GM12864 (cell line): ENCODE measurements around the gene ZNF691.
"Not testable (repeated sequence)": the region's sequence is repeated elsewhere in the genome, so short reads cannot be mapped to it uniquely, and the experiment has no call there.

Experiments
- DNase-seq: peaks from one replicate; pipeline ENCODE4 v3.0.0-alpha.2; 2011; ENCODE audit warnings: low read depth
- H3K4me3 ChIP-seq: 2 replicates; pipeline ENCODE4 v1.5.1; 2011; ENCODE audit warnings: mild to moderate bottlenecking, low read depth, low read length, control low read depth
- CTCF ChIP-seq: IDR thresholded peaks from 2 replicates; pipeline ENCODE4 v1.5.1; 2011; ENCODE audit warnings: low read depth, mild to moderate bottlenecking, moderate library complexity, low read length, control low read depth, inconsistent platforms; ENCODE audit errors: missing control alignments

ZNF691 gene

DNA sequence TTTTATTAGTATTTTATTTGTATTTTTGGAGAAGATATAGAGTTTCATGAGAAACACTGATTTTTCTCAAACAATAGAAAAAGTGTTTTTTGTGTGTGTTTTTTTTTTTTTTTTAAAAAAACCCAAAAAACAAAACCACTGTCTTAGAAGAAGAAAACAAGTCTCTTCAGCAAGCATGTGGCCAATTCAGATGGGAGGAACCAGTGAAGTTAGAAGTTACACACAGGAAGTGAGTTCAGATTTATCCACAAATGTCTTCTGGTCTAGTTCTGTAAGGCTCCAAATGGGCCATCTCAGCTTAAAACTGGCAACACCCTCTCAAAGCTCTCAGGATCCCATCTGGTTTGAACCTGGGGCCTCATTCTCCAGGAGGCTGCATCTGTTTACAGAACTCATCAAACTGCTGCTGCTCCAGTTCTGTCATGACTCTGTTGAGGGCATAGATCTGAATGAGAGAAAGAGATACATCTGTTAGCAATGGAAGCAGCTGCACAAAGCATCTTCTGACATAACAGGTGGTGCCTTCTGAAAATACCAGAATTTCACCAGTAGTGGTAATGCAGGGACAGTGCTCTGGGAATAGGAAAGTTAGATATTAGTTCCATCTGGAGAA is 39.3 kb upstream of the ZNF691 start:
- H3K4me3 ChIP-seq = no peak overlapping the region
- no peak for TF ChIP-seq CTCF
- DNase-seq = no peak

DNA sequence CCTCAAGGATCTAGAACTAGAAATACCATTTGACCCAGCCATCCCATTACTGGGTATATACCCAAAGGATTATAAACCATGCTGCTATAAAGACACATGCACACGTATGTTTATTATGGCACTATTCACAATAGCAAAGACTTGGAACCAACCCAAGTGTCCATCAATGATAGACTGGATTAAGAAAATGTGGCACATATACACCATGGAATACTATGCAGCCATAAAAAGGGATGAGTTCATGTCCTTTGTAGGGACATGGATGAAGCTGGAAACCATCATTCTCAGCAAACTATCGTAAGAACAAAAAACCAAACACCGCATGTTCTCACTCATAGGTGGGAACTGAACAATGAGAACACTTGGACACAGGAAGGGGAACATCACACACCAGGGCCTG is 31.6 kb upstream of the ZNF691 start:
- DNase-seq, H3K4me3 ChIP-seq: not testable (repeated sequence)

DNA sequence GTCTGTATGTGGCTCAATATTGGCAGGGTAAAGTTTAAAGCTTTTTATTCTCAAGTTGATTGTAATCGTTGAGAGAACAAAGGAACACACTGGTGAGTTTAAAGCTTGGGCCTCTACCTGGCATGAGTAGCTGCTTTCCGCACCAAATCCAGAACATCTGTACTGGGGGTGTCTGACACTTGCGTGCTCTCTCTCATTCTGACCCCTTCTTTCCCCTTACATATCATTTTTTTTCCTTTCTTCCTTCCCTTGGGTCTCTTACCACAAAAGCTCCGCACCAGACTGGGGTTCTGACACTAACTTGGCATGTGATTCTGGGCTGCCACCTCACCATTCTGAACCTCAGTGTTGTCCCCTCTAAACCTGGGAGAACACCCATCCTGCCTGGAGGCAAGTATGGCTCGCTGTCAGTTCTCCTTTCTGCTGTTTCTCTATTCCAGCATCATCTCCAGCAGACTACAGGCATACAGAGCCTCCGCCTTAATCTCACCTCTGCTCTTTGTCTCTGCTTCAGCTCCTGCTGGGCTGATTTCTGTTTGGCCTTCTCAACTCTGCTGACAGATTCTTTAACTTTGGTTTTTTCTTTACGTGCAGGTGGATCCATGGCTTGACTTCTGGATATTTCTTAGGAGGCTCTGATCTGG is 30.4 kb upstream of the ZNF691 start:
- H3K4me3 ChIP-seq = peak overlapping the region; percentile 58
- DNase-seq = no peak
- TF ChIP-seq CTCF = no peak

- peak; percentile 27 for DNase-seq
- peak within 1 kb of the TSS; percentile 58 for H3K4me3 ChIP-seq
- no peak for TF ChIP-seq CTCF
Measured at GRCh38 chr1:42816585-42817439, 29.6 kb upstream of the ZNF691 start, which contains the start of the genes ERMAP and SVBP. Gene ERMAP (plus strand): TSS chr1:42817122. CDS start chr1:42830449, 13,327 bp downstream. Gene SVBP (minus strand): TSS chr1:42817397. CDS start chr1:42816544, 853 bp downstream.

DNA sequence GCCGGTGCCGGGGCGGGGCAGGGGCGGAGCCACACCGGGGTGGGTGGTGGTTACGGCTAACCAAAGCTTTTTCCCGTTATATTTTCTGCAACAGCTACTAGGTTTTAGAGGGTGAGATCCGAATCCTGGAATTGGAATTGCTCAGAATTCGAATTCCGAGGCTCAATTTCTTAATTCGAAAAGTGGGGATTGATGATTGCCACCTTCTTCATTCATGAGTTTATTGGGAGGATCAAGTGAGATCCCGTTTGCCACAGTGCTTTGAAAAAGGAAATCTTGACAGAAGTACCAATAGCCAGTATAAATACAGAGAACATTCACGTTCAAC is 29.0 kb upstream of the ZNF691 start:
- peak overlapping the region; percentile 55 for H3K4me3 ChIP-seq
- DNase-seq = no peak
- no peak for TF ChIP-seq CTCF

DNA sequence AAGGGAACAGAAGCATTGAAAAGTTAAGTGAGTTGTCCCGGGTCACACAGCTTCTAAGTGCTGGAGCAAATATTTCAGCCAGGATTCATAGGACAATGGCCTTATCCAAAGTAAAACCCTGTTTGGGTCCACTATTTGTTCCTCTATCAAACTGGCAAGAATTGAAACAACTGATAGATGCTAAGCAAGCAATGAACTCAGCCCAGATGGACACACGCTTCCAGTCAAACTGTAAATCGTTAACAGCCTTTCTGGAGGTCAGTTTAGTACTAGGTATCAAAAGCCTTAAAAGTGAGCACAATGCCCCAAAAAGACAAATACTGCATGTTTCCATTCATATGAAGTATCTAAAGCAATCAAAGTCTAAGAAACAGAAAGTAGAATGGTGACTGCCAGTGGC is 28.4 kb upstream of the ZNF691 start:
- no peak for TF ChIP-seq CTCF
- no peak for DNase-seq
- H3K4me3 ChIP-seq = no peak overlapping the region

GRCh38 chr1:42820813-42821212 is 25.6 kb upstream of the ZNF691 start:
- H3K4me3 ChIP-seq = no peak overlapping the region
- DNase-seq = no peak
- no peak for TF ChIP-seq CTCF
